ENCODE data around the gene PAK6.

- TF ChIP-seq, protein P1, sequence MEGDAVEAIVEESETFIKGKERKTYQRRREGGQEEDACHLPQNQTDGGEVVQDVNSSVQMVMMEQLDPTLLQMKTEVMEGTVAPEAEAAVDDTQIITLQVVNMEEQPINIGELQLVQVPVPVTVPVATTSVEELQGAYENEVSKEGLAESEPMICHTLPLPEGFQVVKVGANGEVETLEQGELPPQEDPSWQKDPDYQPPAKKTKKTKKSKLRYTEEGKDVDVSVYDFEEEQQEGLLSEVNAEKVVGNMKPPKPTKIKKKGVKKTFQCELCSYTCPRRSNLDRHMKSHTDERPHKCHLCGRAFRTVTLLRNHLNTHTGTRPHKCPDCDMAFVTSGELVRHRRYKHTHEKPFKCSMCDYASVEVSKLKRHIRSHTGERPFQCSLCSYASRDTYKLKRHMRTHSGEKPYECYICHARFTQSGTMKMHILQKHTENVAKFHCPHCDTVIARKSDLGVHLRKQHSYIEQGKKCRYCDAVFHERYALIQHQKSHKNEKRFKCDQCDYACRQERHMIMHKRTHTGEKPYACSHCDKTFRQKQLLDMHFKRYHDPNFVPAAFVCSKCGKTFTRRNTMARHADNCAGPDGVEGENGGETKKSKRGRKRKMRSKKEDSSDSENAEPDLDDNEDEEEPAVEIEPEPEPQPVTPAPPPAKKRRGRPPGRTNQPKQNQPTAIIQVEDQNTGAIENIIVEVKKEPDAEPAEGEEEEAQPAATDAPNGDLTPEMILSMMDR (conservative IDR thresholded peaks at IDR 0.05; ENCODE audit: low read depth in 2 of 2): no peak
- no peak for TF ChIP-seq POLR2AphosphoS5 (IDR thresholded peaks at IDR 0.05; ENCODE audit: low read depth)
- TF ChIP-seq STAT1 (IDR thresholded peaks at IDR 0.05; ENCODE audit: unreplicated experiment): no peak
- no peak for TF ChIP-seq EZH2 (IDR thresholded peaks at IDR 0.05; ENCODE audit: low read depth, unreplicated experiment)
- no peak for TF ChIP-seq EZH2phosphoT487 (IDR thresholded peaks at IDR 0.05; ENCODE audit: unreplicated experiment)
- TF ChIP-seq CREB1 (CRISPR knock-in tag; IDR thresholded peaks at IDR 0.05; ENCODE audit: low read depth): no peak
- no peak for TF ChIP-seq REST (IDR thresholded peaks at IDR 0.05; ENCODE audit: unreplicated experiment)
Observed at GRCh38 chr15:40244961-40245523, 6.2 kb downstream of the PAK6 start.

All from GM23338 (cell line).